GM23338 (cell line): Measurements from ENCODE around the gene LAPTM5.
A peak's percentile ranks its signal among the peaks of the same experiment; 100 is the strongest.

ENCODE experiments used
- CREB1 ChIP-seq: fragments of 250-450 bp; sonication (Bioruptor Pico); IDR thresholded peaks from 2 replicates; pipeline ENCODE4 v1.5.0; 2020; ENCODE audit warnings: low read depth, mild to moderate bottlenecking, moderate library complexity
- EZH2 ChIP-seq: fragments of 200-600 bp; sonication (generic); IDR thresholded peaks from one replicate; pipeline ENCODE4 v1.8.0; 2017; ENCODE audit warnings: antibody characterized with exemption, mild to moderate bottlenecking, low read depth; ENCODE audit not compliant: unreplicated experiment
- EZH2phosphoT487 ChIP-seq: fragments of 200-600 bp; sonication (generic); IDR thresholded peaks from one replicate; pipeline ENCODE4 v1.8.1; 2018; ENCODE audit warnings: antibody characterized with exemption; ENCODE audit not compliant: unreplicated experiment
- JUNB ChIP-seq: IDR thresholded peaks from one replicate; pipeline ENCODE4 v1.6.1; 2016; ENCODE audit warnings: antibody characterized with exemption; ENCODE audit not compliant: unreplicated experiment
- NANOG ChIP-seq: IDR thresholded peaks from 2 replicates; pipeline ENCODE4 v1.6.1; 2016; ENCODE audit warnings: antibody characterized with exemption, borderline replicate concordance
- POLR2AphosphoS5 ChIP-seq: IDR thresholded peaks from 2 replicates; pipeline ENCODE4 v1.6.1; 2016; ENCODE audit warnings: antibody characterized with exemption, low read depth
- STAT1 ChIP-seq: IDR thresholded peaks from one replicate; pipeline ENCODE4 v1.6.1; 2016; ENCODE audit warnings: antibody characterized with exemption; ENCODE audit not compliant: unreplicated experiment
- ZNF114 ChIP-seq: fragments of 250-450 bp; sonication (Bioruptor Pico); IDR thresholded peaks from 2 replicates; pipeline ENCODE4 v1.5.0; 2020; ENCODE audit warnings: mild to moderate bottlenecking, moderate library complexity
- ZNF331 ChIP-seq: fragments of 250-450 bp; sonication (Bioruptor Pico); IDR thresholded peaks from 2 replicates; pipeline ENCODE4 v1.5.0; 2020; ENCODE audit warnings: low read depth, mild to moderate bottlenecking, moderate library complexity
- TF ChIP-seq, protein P1 (sequence below), 2 experiments: fragments of 200-600 bp in 1 of 2; sonication (generic) in 1 of 2; conservative IDR thresholded peaks; 2 replicates each; pipeline versions ENCODE4 v1.5.1 to v1.6.1; 2016 to 2017; ENCODE audit warnings: antibody characterized with exemption in 2 of 2, low read depth in 2 of 2, mild to moderate bottlenecking in 2 of 2, moderate library complexity in 1 of 2
- TF ChIP-seq, protein P2 (sequence below): IDR thresholded peaks from one replicate; pipeline ENCODE4 v1.6.1; 2018; ENCODE audit warnings: antibody characterized with exemption; ENCODE audit not compliant: unreplicated experiment
- TF ChIP-seq, protein P3 (sequence below): IDR thresholded peaks from 2 replicates; pipeline ENCODE4 v1.6.1; 2016; ENCODE audit warnings: antibody characterized with exemption
- TF ChIP-seq, protein P4 (sequence below): fragments of 250-450 bp; sonication (Bioruptor Pico); IDR thresholded peaks from 2 replicates; pipeline ENCODE4 v1.5.0; 2020; ENCODE audit warnings: mild to moderate bottlenecking, moderate library complexity

DNA sequence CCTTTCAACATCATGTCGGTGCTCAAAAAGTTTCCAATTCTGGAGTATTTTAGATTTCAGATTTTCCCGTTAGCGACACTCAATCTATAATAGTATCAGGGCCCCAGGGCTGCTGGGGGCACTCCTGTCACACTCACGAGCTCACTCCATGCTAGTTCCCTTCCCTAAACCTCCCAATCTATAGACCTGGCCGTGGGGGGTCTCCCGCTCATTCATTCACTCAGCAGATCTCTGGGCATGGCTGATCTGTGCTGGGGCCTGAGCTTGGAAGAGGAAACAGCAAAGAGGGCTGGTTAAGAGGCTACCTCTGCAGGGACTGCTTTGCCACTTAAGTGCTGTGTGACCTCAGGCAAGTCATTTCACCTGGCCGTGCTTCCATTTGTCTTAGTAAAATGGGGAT is 46.8 kb upstream of the LAPTM5 start:
- TF ChIP-seq EZH2 (no peak), POLR2AphosphoS5 (no peak), STAT1 (no peak), CREB1 (CRISPR knock-in tag) (no peak), EZH2phosphoT487 (no peak), ZNF114 (no peak), NANOG (no peak), JUNB (no peak), ZNF331 (CRISPR knock-in tag) (no peak)
- TF ChIP-seq, protein P1, sequence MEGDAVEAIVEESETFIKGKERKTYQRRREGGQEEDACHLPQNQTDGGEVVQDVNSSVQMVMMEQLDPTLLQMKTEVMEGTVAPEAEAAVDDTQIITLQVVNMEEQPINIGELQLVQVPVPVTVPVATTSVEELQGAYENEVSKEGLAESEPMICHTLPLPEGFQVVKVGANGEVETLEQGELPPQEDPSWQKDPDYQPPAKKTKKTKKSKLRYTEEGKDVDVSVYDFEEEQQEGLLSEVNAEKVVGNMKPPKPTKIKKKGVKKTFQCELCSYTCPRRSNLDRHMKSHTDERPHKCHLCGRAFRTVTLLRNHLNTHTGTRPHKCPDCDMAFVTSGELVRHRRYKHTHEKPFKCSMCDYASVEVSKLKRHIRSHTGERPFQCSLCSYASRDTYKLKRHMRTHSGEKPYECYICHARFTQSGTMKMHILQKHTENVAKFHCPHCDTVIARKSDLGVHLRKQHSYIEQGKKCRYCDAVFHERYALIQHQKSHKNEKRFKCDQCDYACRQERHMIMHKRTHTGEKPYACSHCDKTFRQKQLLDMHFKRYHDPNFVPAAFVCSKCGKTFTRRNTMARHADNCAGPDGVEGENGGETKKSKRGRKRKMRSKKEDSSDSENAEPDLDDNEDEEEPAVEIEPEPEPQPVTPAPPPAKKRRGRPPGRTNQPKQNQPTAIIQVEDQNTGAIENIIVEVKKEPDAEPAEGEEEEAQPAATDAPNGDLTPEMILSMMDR (conservative IDR thresholded peaks at IDR 0.05; ENCODE audit: low read depth in 2 of 2) = peak in 1 of 2 experiments; percentile 18; a peak in 1 of 4 replicates
- TF ChIP-seq, protein P2, sequence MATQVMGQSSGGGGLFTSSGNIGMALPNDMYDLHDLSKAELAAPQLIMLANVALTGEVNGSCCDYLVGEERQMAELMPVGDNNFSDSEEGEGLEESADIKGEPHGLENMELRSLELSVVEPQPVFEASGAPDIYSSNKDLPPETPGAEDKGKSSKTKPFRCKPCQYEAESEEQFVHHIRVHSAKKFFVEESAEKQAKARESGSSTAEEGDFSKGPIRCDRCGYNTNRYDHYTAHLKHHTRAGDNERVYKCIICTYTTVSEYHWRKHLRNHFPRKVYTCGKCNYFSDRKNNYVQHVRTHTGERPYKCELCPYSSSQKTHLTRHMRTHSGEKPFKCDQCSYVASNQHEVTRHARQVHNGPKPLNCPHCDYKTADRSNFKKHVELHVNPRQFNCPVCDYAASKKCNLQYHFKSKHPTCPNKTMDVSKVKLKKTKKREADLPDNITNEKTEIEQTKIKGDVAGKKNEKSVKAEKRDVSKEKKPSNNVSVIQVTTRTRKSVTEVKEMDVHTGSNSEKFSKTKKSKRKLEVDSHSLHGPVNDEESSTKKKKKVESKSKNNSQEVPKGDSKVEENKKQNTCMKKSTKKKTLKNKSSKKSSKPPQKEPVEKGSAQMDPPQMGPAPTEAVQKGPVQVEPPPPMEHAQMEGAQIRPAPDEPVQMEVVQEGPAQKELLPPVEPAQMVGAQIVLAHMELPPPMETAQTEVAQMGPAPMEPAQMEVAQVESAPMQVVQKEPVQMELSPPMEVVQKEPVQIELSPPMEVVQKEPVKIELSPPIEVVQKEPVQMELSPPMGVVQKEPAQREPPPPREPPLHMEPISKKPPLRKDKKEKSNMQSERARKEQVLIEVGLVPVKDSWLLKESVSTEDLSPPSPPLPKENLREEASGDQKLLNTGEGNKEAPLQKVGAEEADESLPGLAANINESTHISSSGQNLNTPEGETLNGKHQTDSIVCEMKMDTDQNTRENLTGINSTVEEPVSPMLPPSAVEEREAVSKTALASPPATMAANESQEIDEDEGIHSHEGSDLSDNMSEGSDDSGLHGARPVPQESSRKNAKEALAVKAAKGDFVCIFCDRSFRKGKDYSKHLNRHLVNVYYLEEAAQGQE = no peak
- TF ChIP-seq, protein P3, sequence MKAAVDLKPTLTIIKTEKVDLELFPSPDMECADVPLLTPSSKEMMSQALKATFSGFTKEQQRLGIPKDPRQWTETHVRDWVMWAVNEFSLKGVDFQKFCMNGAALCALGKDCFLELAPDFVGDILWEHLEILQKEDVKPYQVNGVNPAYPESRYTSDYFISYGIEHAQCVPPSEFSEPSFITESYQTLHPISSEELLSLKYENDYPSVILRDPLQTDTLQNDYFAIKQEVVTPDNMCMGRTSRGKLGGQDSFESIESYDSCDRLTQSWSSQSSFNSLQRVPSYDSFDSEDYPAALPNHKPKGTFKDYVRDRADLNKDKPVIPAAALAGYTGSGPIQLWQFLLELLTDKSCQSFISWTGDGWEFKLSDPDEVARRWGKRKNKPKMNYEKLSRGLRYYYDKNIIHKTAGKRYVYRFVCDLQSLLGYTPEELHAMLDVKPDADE = no peak
- TF ChIP-seq, protein P4, sequence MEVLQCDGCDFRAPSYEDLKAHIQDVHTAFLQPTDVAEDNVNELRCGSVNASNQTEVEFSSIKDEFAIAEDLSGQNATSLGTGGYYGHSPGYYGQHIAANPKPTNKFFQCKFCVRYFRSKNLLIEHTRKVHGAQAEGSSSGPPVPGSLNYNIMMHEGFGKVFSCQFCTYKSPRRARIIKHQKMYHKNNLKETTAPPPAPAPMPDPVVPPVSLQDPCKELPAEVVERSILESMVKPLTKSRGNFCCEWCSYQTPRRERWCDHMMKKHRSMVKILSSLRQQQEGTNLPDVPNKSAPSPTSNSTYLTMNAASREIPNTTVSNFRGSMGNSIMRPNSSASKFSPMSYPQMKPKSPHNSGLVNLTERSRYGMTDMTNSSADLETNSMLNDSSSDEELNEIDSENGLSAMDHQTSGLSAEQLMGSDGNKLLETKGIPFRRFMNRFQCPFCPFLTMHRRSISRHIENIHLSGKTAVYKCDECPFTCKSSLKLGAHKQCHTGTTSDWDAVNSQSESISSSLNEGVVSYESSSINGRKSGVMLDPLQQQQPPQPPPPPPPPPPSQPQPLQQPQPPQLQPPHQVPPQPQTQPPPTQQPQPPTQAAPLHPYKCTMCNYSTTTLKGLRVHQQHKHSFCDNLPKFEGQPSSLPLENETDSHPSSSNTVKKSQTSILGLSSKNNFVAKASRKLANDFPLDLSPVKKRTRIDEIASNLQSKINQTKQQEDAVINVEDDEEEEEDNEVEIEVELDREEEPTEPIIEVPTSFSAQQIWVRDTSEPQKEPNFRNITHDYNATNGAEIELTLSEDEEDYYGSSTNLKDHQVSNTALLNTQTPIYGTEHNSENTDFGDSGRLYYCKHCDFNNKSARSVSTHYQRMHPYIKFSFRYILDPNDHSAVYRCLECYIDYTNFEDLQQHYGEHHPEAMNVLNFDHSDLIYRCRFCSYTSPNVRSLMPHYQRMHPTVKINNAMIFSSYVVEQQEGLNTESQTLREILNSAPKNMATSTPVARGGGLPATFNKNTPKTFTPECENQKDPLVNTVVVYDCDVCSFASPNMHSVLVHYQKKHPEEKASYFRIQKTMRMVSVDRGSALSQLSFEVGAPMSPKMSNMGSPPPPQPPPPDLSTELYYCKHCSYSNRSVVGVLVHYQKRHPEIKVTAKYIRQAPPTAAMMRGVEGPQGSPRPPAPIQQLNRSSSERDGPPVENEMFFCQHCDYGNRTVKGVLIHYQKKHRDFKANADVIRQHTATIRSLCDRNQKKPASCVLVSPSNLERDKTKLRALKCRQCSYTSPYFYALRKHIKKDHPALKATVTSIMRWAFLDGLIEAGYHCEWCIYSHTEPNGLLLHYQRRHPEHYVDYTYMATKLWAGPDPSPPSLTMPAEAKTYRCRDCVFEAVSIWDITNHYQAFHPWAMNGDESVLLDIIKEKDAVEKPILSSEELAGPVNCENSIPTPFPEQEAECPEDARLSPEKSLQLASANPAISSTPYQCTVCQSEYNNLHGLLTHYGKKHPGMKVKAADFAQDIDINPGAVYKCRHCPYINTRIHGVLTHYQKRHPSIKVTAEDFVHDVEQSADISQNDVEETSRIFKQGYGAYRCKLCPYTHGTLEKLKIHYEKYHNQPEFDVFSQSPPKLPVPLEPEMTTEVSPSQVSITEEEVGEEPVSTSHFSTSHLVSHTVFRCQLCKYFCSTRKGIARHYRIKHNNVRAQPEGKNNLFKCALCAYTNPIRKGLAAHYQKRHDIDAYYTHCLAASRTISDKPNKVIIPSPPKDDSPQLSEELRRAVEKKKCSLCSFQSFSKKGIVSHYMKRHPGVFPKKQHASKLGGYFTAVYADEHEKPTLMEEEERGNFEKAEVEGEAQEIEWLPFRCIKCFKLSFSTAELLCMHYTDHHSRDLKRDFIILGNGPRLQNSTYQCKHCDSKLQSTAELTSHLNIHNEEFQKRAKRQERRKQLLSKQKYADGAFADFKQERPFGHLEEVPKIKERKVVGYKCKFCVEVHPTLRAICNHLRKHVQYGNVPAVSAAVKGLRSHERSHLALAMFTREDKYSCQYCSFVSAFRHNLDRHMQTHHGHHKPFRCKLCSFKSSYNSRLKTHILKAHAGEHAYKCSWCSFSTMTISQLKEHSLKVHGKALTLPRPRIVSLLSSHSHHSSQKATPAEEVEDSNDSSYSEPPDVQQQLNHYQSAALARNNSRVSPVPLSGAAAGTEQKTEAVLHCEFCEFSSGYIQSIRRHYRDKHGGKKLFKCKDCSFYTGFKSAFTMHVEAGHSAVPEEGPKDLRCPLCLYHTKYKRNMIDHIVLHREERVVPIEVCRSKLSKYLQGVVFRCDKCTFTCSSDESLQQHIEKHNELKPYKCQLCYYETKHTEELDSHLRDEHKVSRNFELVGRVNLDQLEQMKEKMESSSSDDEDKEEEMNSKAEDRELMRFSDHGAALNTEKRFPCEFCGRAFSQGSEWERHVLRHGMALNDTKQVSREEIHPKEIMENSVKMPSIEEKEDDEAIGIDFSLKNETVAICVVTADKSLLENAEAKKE (CRISPR knock-in tag) = no peak
